Measurements from ENCODE around the gene MLNR.

DNA sequence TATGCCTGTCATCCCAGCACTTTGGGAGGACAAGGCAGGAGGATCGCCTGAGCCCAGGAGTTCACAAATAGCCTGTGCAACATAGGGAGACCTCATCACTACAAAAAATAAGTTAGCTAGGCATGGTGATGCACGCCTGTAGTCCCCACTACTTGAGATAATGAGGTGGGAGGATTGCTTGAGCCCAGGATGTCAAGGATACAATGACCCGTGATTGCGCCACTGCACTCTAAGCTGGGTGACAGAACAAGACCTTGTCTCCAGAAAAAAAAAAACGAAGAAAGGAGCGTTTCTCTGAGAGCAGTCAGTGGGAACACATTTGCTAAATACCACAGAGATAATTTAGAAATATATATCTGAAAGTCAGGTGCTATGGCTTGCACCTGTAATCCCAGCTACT is 39.4 kb downstream of the MLNR start:
- TF ChIP-seq POLR2A (IDR thresholded peaks at IDR 0.05; ENCODE audit: low read depth, low read length) (no peak), POLR2AphosphoS5 (IDR thresholded peaks at IDR 0.05; ENCODE audit: low read depth, low read length) (no peak)

Measured in GM12892 (cell line).